ENCODE results near the gene OXSM. TPM values are rescaled to one million over a fixed set of nuclear protein-coding genes. Genes with fewer than 3 reads are reported as not detected.

OXSM gene
- 6.9 and 7.1 TPM in 2 replicates for total RNA-seq

GRCh38 chr3:25789596-25790556, at the start of gene OXSM:
TSS of gene OXSM (plus strand) at chr3:25790090. CDS start at chr3:25791021, 931 bp downstream.

GRCh38 chr3:25782938-25783660, 6.8 kb upstream of the OXSM start, which contains the start of gene NGLY1:
TSS of gene NGLY1 (minus strand) at chr3:25783443. CDS start at chr3:25783390, 53 bp downstream.

Other genes starting within 250 kb of the OXSM start
- 76.2 and 76.8 TPM in 2 replicates for gene TOP2B, start 125.2 kb upstream of the OXSM start, total RNA-seq
- gene NGLY1, start 6.6 kb upstream of the OXSM start, total RNA-seq, result 19.3 and 24.3 TPM in 2 replicates

All from placental epithelial cell (primary cell).